GM19395 (cell line): ENCODE data around the gene KPRP.

Experiments
- ATAC-seq: cut with Tn5 transposase; IDR thresholded peaks from one replicate; pipeline ENCODE4 v1.9.1; 2021; ENCODE audit warnings: mild to moderate bottlenecking, moderate library complexity; ENCODE audit not compliant: unreplicated experiment

The KPRP gene, protein sequence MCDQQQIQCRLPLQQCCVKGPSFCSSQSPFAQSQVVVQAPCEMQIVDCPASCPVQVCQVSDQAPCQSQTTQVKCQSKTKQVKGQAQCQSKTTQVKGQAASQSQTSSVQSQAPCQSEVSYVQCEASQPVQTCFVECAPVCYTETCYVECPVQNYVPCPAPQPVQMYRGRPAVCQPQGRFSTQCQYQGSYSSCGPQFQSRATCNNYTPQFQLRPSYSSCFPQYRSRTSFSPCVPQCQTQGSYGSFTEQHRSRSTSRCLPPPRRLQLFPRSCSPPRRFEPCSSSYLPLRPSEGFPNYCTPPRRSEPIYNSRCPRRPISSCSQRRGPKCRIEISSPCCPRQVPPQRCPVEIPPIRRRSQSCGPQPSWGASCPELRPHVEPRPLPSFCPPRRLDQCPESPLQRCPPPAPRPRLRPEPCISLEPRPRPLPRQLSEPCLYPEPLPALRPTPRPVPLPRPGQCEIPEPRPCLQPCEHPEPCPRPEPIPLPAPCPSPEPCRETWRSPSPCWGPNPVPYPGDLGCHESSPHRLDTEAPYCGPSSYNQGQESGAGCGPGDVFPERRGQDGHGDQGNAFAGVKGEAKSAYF

DNA sequence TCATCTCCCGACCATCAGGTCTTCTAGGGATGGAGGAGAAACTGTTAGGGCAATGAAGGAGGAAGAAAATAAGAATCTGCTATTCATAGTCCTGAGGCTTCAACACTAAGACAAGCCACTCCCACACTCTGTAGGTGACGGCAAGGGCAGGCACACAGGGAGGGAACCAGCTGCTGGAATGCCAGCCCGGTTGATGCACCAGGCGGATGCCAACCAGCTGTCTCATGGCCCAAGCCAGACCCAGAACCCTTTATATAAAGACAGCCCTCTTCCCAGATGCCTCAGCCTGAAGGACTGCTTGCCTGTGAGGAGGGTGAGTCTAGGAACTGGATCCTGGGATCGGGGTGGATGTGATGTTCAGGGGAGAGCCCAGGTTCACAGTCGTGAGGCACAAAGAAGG lies at the start of gene KPRP:
Gene KPRP, plus strand, starts transcription at position 279 of the 400 bp plus-strand sequence. CDS start 1,564 bp downstream, outside the sequence.
- no peak for ATAC-seq

DNA sequence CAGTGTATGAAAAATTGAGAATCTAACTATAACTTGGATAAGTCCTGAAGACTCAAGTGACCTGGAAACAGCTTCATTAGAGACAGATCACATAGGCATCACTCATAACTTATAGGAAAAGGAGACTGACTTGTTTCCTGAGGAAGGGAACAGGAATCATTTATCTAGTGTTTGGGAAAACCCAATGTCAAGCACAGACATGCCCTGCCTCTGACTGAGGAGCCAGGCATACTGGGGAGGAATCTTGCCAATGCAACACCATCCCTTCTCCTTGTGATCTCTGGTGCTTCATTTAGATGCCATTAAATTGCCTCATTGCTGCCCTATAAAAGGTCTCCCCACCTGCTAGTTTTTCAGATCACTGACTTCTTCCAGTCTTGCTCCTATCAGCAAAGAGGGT lies 39.6 kb upstream of the KPRP start:
- no peak for ATAC-seq

DNA sequence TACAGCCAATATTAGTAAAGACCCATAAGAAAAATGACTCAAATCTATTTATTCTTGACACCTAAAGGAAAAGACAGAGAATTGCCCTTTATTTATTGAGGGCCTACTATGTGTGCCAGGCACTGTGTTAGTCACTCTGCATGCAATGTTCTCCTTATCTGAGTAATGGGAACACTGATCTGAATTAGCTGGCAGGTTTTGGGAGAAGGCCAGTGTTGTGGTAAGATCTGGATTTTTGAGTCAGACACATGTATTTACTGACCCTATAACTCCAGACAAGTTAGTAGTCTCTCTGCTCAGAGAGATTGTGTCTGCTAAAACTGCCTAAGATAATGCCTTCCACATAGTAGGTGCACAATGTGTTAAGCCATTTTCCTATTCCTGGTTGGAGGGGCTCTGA lies 32.6 kb upstream of the KPRP start:
- ATAC-seq: no peak

DNA sequence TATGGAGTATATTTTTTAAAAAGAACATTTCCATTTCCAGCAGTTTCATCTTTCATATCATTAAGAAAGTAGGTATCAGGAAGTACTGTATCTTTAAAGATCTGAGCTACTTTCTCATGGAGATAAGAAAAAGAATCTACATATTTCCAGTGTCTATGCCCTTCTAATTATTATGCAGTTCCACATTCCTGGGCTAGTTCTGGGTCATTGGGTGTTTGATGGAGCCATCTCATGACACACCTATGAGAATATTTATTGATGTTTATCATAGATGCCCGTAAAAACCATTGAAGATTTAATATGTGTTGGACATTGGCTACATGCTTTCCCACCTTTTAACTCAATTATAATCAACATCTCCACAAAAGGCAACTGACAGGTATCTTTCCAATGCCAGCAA lies 28.8 kb upstream of the KPRP start:
- ATAC-seq: no peak

DNA sequence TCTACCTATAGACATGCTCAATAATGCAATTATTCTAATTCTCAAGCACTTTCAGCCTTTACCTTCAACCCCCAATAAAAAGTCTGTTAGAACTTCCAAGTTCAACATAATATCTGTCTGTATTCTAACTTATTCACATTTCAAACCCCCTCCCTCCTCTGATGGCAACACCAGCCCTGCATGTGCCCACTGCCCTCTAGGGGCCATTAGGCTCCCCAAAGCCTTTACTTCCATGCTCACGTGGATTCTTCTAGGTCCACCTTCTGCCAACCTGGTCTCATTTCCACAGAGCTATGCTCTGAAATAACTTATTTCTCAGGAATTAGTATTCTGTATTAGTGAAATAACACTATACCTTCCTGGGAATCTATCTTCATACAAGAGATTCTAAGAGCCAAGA lies 22.2 kb upstream of the KPRP start:
- ATAC-seq: no peak

DNA sequence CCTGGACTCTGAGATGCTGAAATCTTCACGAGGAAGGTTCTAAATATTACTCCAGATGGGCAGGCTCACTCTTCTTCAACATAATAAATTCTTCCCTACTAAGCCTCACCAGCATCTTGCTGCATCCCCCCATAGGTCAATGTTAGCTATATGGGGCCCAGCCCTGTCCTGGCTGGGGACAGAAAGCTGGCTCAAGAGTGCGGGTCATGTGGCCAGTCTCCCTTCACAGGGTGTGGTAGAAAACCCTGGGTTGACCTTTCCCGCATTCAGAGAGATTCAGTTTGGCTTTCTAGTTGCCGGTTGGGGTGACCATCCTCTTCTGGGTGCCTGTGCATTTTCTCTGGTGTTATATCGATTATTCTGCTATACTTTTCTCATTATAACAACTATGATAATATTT lies 19.8 kb upstream of the KPRP start:
- no peak for ATAC-seq

DNA sequence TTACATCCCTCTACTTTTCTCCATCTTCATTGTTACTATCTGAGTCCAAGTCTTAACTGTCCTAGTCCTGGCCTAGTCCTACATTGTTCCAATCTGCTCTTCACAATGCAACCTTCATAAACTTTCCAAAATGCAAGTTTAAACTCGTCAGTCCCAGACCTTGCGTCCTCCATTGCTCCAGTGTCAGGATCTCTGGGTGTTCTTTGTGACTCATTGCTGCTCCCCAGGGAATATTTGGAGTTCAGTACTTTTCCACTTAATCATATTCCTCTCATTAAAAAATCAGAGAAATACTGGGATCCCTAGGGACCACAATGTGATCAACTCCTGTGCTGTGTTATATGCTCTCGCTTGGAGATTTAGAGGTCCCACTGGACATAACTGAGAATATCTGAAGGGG lies 18.0 kb upstream of the KPRP start:
- ATAC-seq: no peak

DNA sequence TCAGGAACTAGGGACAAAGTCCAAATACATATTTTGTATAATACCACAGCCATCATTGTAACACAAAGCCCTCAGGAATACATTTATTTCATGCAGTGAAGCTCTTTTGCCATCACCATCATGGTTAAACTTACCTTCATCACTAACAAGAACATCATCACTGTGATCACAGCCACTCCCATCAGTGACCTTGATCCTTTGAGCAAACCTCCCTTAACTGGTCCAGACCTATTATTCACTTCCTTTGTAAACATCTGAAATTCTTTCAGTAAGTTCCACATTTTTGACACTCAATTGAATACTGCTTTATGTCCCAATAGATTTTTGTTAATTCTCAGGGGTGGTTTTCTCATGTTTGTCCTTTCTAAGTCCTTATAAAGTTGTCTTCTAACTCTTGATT lies 16.2 kb upstream of the KPRP start:
- ATAC-seq: no peak

DNA sequence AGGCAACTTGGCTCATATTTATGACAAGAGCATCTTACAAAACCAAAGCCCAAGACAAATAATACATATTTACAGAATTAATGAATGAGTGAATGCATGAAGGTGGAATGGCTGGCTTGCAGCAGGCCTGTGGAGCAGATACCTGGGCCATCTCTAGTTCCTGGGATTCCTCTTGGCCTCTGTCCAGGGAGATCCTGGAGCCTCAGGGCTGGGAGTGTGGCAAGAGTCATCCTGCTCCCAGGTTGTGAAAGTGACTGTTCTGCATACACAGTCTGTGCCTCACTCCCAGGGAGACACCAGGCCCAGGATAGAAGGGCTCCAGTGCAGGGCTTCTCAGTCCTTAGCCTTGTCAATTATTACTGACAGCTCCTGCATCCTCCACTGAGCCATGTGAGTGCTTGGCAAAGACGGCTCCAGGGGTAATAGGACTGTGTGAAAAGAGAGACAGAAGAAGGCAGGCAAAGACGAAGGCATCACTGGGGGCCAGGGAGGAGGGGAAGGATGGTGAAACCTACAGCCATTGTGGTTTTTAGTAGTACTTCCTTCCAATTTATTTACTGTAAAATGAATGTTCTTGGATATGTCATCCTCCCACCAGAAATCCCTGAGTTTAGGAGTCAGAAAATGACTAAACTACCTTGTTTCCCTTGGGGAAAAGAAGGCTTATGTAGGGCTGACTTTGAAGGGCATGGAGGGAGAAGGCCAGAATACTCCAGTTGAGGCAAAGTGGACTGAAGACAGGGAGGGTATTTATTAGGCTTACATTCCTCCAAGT lies 14.3 kb upstream of the KPRP start:
- no peak for ATAC-seq

DNA sequence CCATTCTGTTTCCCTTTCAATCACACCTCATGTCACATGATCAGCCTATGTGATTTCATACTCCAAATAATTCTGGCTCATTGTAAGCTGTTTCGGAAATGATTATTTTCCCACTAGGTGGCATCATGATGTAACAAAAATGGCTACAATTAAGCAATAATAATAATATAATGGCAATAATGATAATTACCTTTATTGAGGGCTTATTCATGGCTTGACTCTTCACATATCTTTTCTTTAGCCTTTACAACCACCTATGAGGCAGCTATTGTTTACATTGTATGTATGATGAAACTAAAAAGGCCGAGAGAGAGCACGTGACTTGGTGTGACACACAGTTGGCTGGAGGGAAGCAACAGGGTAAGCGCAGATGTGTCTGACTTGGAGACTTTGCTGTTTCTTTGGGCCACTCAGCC lies 12.5 kb upstream of the KPRP start:
- ATAC-seq: no peak

DNA sequence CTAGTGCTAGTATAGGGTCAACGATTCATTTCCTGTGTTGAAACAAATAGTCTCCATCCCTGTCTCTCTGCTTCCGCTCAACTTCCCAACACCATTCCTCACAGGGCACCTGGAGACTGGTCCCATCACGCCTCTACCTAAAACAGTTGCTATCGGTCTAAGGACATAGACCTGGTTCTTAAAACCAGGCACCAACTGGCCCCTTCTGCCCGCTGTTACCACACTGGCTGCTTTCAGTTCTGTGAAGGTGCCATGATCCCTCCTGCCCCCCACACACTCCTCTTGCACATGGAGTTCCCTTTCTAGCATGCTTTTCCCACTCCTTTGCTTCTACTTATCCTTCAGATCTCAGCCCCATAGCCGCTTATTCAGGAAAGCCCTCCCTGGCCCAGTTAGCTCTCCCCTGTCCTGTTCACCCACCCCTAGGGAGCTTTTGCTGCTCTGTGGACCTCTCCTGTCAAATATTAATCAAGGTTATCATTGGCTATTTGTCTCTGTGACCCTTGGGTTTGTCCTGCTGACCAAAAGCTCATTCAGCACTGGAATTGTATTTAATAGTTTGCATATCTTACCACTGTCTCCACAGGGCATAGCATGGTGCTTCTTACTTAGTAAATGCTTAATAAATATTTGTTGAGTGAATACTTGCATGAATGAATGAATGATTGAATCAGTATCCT lies 11.9 kb upstream of the KPRP start:
- ATAC-seq: no peak

DNA sequence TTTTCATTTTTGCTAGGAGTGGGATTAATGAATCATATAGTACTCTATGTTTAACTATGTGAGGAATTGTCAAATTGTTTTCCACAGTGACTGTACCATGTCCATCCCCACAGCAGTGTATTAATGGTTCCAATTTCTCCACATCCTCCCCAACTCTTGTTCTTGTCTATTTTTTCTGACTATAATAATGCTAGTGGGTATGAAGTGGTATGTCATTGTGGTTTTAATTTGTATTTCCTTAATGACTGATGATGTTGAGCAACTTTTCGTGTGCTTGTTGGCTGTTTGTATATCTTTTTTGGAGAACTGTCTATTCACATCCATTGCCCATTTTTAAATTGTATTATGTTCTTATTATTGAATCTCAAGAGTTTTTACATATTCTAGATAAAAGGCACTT lies 10.0 kb upstream of the KPRP start:
- ATAC-seq: no peak

DNA sequence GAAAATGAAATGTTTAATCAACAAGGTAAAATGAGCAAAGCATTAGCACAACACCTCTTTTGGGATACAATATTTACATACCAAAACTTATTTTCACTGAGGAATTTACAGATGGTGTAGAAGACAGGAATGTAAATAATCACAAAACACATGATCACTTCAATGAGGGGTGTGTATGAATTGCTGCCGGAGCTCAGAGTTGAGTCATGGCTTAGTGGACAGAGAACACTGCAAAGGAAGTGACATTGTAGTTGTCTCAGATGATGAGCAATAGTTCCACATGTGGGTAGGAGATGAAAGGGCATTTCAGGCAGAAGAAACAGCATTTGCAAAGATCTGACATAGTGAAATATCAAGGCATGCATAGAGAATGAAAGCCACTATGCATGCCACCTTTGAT lies 5.6 kb upstream of the KPRP start:
- ATAC-seq: no peak

DNA sequence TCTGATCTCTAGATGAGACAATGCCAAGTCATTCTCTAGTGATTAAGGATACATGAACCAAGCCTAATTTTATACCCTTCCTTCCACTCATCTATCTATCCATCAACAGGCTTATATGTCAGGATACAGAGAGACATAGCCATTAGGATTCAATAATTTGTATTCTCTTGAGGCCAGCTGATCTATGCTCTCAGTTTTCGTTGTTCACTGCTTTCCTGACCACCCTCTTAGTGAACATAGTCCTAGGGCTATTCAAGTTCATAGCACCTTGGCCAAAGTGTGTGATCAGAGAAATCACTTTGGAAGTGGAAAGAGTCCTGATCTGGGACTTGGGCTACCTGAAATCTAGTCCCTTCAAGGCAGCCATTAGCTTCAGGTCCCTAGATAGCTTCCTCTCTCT lies 4.2 kb upstream of the KPRP start:
- ATAC-seq: no peak

DNA sequence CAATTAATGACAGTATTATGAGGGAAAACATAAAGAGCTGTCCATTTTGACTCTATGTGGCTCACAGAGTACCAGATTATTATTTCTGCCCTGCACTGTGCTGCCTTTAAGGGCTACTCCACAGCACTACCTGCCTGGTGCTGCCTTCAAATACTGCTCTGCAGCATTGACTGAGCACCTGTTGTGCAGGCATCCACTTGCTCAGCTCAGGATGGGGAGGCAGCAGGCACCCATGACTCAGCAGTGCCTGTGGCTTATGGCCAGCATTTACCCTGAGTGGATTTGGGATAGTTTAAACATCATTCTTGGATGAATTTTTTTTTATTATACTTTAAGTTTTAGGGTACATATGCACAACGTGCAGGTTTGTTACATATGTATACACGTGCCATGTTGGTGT lies 953 bp upstream of the KPRP start:
- no peak for ATAC-seq

DNA sequence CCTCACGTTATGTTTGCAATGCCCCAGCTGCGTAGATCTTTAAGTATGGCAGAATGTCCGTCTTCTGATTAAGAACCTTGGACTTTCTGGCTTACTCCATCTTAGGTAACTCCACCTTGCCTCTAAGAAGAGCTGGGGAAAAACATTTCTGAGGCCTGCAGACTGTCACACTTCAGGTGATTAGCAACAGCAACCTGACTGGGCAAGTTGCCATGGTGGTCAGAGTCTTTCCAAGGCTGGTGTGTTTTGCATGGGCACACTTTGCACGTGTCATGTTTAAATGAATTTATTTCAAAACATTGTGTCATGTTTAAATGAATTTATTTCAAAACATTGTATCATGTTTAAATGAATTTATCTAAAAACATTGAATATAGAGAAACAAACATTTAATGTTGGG lies 811 bp downstream of the KPRP start:
- no peak for ATAC-seq

DNA sequence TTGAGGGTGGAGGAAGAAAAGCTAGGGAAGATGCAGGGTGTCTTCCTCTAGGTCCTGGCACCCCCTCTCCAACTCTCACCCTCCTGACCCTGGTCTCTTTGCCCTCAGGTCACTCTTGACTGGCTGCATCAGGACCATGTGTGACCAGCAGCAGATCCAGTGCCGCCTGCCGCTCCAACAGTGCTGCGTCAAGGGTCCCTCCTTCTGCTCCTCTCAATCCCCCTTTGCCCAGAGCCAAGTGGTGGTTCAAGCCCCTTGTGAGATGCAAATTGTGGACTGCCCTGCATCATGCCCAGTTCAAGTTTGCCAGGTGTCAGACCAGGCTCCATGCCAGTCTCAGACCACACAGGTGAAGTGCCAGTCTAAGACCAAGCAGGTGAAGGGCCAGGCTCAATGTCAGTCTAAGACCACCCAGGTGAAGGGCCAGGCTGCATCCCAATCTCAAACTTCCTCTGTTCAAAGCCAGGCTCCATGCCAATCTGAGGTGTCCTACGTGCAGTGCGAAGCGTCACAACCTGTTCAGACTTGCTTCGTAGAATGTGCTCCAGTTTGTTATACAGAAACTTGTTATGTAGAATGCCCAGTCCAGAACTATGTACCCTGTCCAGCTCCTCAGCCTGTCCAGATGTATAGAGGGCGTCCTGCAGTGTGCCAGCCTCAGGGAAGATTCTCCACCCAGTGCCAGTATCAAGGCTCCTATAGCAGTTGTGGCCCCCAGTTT lies 1.8 kb downstream of the KPRP start:
- no peak for ATAC-seq

DNA sequence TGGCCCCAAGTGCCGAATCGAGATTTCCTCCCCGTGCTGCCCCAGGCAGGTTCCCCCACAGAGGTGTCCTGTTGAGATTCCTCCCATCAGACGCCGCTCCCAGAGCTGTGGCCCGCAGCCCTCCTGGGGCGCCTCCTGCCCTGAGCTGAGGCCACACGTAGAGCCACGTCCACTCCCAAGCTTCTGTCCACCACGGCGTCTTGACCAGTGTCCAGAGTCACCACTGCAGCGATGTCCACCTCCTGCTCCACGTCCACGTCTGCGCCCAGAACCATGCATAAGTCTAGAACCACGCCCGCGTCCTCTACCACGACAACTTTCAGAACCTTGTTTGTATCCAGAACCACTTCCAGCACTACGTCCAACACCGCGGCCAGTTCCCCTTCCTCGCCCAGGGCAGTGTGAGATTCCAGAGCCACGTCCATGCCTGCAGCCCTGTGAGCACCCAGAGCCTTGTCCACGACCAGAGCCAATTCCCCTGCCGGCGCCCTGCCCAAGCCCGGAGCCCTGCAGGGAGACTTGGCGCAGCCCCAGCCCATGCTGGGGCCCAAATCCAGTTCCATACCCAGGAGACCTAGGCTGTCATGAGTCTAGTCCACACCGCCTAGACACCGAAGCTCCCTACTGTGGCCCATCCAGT lies 2.8 kb downstream of the KPRP start:
- no peak for ATAC-seq

DNA sequence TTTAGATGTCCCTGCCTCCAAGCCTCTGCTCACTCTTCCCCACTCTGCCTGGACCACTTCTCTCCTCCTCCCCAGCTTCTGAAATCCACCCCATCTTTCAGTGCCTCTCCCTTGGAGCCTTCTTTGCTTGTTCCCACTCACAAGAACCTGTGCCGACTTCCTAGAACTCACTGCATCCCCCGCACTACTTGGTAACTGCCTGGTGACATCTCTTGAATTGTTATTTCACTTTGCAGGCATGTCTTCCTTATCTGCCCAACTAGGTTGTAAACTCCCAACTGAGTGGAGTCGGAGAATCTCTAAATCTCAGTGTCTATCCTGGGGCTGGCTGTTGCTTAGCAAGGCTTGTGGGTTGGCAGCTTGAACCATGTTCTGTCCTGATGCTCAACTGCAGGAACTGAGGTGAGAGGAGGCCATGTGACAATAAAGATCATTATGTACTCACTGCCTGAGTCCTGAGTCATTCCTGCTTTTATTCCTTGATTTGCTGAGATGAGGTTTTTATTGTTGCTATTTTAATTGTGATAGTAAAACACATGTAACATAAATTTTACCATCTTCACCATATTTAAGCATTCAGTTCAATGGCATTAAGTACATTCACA lies 3.9 kb downstream of the KPRP start:
- no peak for ATAC-seq
